Endothelial cell of umbilical vein (primary cell): ENCODE measurements around the gene CDH23. TPM values are rescaled to one million over a fixed set of nuclear protein-coding genes. Genes with fewer than 3 reads are reported as not detected.
A peak's percentile ranks its signal among the peaks of the same experiment; 100 is the strongest.

ENCODE experiments used
- BruUV-seq: library from RNA; stranded (reverse); fragments of 400-500 nt; replicated peaks from 2 replicates; lab custom pipeline; 2021; lab: Mats Ljungman, UMichigan
- CTCF ChIA-PET: fragments of 300-600, 350-600 bp; sonication (Branson Sonifier 250); formaldehyde crosslinking; loops from one replicate; lab custom pipeline; 2021; ENCODE audit warnings: antibody characterized with exemption, inconsistent platforms; lab: Charles Lee
- POLR2A ChIA-PET: fragments of 300-600, 350-600 bp; sonication (Branson Sonifier 250); formaldehyde crosslinking; loops from one replicate; lab custom pipeline; 2021; ENCODE audit warnings: antibody characterized with exemption, inconsistent platforms; lab: Charles Lee
- DNase-seq: peaks from one replicate; pipeline ENCODE4 v3.0.0-alpha.2; 2011; ENCODE audit warnings: low read depth, low spot score
- FAIRE-seq: peaks from 2 replicates; lab custom pipeline; 2011; peaks lifted over from hg19 to GRCh38; lab: Jason Lieb, UNC
- H2AFZ ChIP-seq: 2 replicates; pipeline ENCODE4 v1.6.0; 2012; ENCODE audit warnings: low read depth, low read length, control low read depth, inconsistent platforms
- H3K27ac ChIP-seq: 2 replicates; pipeline ENCODE4 v1.5.1; 2011; ENCODE audit warnings: low read depth, mild to moderate bottlenecking, control low read depth, low read length, moderate library complexity; ENCODE audit not compliant: insufficient read depth
- H3K27me3 ChIP-seq, 2 experiments: 2 replicates each; pipeline versions ENCODE4 v1.6.0 to v1.6.1; 2011; ENCODE audit warnings: low read length in 2 of 2, mixed read lengths in 1 of 2; ENCODE audit not compliant: control insufficient read depth in 2 of 2, insufficient read depth in 2 of 2
- H3K36me3 ChIP-seq, 2 experiments: 2 replicates in 1 of 2; 3 replicates in 1 of 2; pipeline ENCODE4 v1.5.1; 2011; ENCODE audit warnings: low read length in 2 of 2, mild to moderate bottlenecking in 1 of 2, moderate library complexity in 1 of 2; ENCODE audit not compliant: control insufficient read depth in 2 of 2, insufficient read depth in 2 of 2; ENCODE audit errors: extremely low read depth in 1 of 2
- H3K4me1 ChIP-seq: 3 replicates; pipeline ENCODE4 v1.5.1; 2011; ENCODE audit warnings: mild to moderate bottlenecking, low read length; ENCODE audit not compliant: control insufficient read depth, insufficient read depth; ENCODE audit errors: extremely low read depth
- H3K4me2 ChIP-seq: 2 replicates; pipeline ENCODE4 v1.6.1; 2011; ENCODE audit warnings: low read length, control low read depth, mixed read lengths; ENCODE audit not compliant: insufficient read depth
- H3K4me3 ChIP-seq, 3 experiments: fragments of 200-600 bp in 1 of 3; sonication (generic), shearing (Covaris generic) in 1 of 3; replicated peaks in 1 of 3; 2 replicates each; pipeline ENCODE4 v1.5.1; 2011 to 2016; ENCODE audit warnings: control low read depth in 3 of 3, low read length in 3 of 3, mild to moderate bottlenecking in 2 of 3, inconsistent platforms in 1 of 3, low read depth in 1 of 3, moderate library complexity in 1 of 3; ENCODE audit not compliant: insufficient read depth in 1 of 3
- H3K79me2 ChIP-seq: 2 replicates; pipeline ENCODE4 v1.6.0; 2012; ENCODE audit warnings: low read length, inconsistent platforms; ENCODE audit not compliant: control insufficient read depth, insufficient read depth
- H3K9ac ChIP-seq: replicated peaks from 2 replicates; pipeline ENCODE3; 2011; ENCODE audit warnings: low read length, control low read depth; ENCODE audit not compliant: insufficient read depth; ENCODE audit errors: extremely low read depth
- H3K9me1 ChIP-seq: replicated peaks from 3 replicates; pipeline ENCODE4 v1.6.0; 2011; ENCODE audit warnings: mild to moderate bottlenecking, low read length; ENCODE audit not compliant: control insufficient read depth, insufficient read depth; ENCODE audit errors: extremely low read depth
- H3K9me3 ChIP-seq: replicated peaks from 2 replicates; pipeline ENCODE4 v1.5.1; 2012; ENCODE audit warnings: low read length, inconsistent platforms; ENCODE audit not compliant: control insufficient read depth, insufficient read depth
- H4K20me1 ChIP-seq: replicated peaks from 2 replicates; pipeline ENCODE3; 2011; ENCODE audit warnings: mild to moderate bottlenecking, low read length; ENCODE audit not compliant: control insufficient read depth, insufficient read depth; ENCODE audit errors: extremely low read depth
- CTCF ChIP-seq, 2 donors: IDR thresholded peaks; 1 replicate in 1 of 2; 2 replicates in 1 of 2; pipeline ENCODE4 v1.5.1; 2011; ENCODE audit warnings: low read length in 2 of 2, mild to moderate bottlenecking in 2 of 2, moderate library complexity in 2 of 2, control low read depth in 1 of 2, inconsistent platforms in 1 of 2, low read depth in 1 of 2; ENCODE audit not compliant: insufficient read depth in 1 of 2; ENCODE audit errors: extremely low read depth in 1 of 2
- EZH2 ChIP-seq: IDR thresholded peaks from 2 replicates; pipeline ENCODE4 v1.6.1; 2012; ENCODE audit warnings: borderline replicate concordance, low read depth, mild to moderate bottlenecking, moderate library complexity, low read length, inconsistent platforms; ENCODE audit not compliant: severe bottlenecking
- FOS ChIP-seq: IDR thresholded peaks from 2 replicates; pipeline ENCODE4 v1.6.1; 2011; ENCODE audit warnings: mild to moderate bottlenecking, low read length, moderate library complexity, borderline replicate concordance; ENCODE audit not compliant: insufficient read depth
- GATA2 ChIP-seq: IDR thresholded peaks from 2 replicates; pipeline ENCODE4 v1.7.0; 2011; ENCODE audit warnings: low read depth, mild to moderate bottlenecking, moderate library complexity, mixed read lengths, low read length; ENCODE audit not compliant: insufficient read length, insufficient read depth
- JUN ChIP-seq: IDR thresholded peaks from 2 replicates; pipeline ENCODE4 v1.6.1; 2011; ENCODE audit warnings: borderline replicate concordance, low read depth; ENCODE audit not compliant: insufficient read length, insufficient read depth
- MAX ChIP-seq: IDR thresholded peaks from 2 replicates; pipeline ENCODE4 v1.6.1; 2011; ENCODE audit not compliant: insufficient read depth, insufficient read length
- MYC ChIP-seq: IDR thresholded peaks from one replicate; pipeline ENCODE4 v1.6.1; 2011; ENCODE audit warnings: mild to moderate bottlenecking, low read depth, low read length
- POLR2A ChIP-seq: IDR thresholded peaks from 2 replicates; pipeline ENCODE4 v1.6.1; 2012; ENCODE audit warnings: low read depth, mild to moderate bottlenecking, control low read depth, low read length
- POLR2AphosphoS5 ChIP-seq: IDR thresholded peaks from 2 replicates; pipeline ENCODE4 v1.6.1; 2012; ENCODE audit warnings: low read depth, mild to moderate bottlenecking, control low read depth, low read length, moderate library complexity; ENCODE audit not compliant: insufficient read depth
- dilution Hi-C: fragments of 300-500 bp; cut with MboI; formaldehyde crosslinking; loops from one replicate; pipeline ENCODE4 v1.15.0; 2019; ENCODE audit warnings: low sequenced_read_pairs; ENCODE audit not compliant: extremely low pct_ligation_motif_present
- intact Hi-C: fragments of 100-400 bp; cut with micrococcal nuclease; formaldehyde crosslinking; loops from one replicate; pipeline ENCODE4 v1.10.0; 2022
- polyA plus RNA-seq, 4 experiments: library from polyadenylated mRNA; depleted of rRNA in 3 of 4; stranded (reverse) in 3 of 4; unstranded in 1 of 4; fragments of >200 nt; gene quantifications; 2 replicates each; pipeline versions ENCODE4 v1.2.1 to v1.2.3, GENCODE V29; 2011 to 2012; ENCODE audit warnings: missing spikeins in 1 of 4
- total RNA-seq: library from RNA; stranded (reverse); gene quantifications from 2 replicates; pipeline ENCODE4 v1.2.3, GENCODE V29; 2021

CDH23 gene
- total and polyA plus RNA-seq, 2 donors (not counting 3 experiments of a cell fraction or from before 2014, with no cell fraction given), result not detected

DNA sequence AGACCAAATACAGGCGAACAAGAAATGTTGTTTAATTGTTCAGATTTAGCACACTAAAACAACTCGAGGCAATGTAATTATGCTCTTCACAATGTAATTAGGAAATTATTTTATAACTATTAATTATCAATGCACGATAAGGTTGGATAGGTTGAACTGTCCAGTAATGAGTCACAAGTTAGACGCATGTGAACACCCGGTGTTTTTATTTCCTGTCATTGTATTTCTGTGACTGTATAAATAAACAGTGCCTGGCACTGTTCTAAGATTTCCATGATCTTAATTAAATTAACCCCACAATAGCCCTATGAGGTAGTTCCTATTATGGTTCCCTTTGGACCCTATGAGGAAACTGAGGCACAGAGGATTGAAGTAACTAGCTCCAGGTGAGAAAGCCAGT, 296.7 kb downstream of the CDH23 start:
- TF ChIP-seq JUN (peak; percentile 97), GATA2 (peak; percentile 57), MYC (no peak), FOS (peak; percentile 88), POLR2A (no peak), MAX (no peak), POLR2AphosphoS5 (peak; percentile 78), EZH2 (no peak), CTCF (IDR thresholded peaks at IDR 0.05; ENCODE audit: extremely low read depth in 1 of 2, insufficient read depth in 1 of 2, low read depth in 1 of 2, low read length in 2 of 2) (no peak)
- dilution Hi-C loops, result no loop called here

More for the DNA sequence above, 296.7 kb downstream of the CDH23 start:
- H3K4me2 ChIP-seq, result peak overlapping the region; percentile 78
- ChIA-PET CTCF (interaction anchor here (1.0 to 5.2 kb wide), 5 partner anchors 8 to 80 kb away, joined by 3 to 33 read pairs (median 16); partner anchors contain the start of gene VSIR), POLR2A (interaction anchor here (1.3 kb wide), 1 partner anchor 15 kb away, joined by 3 read pairs; no protein-coding TSS in a partner anchor)
- FAIRE-seq (no peak), DNase-seq (peak; percentile 92)
- H3K79me2 ChIP-seq, result no peaks in the 10 kb centered on the region
- BruUV-seq, result no TSS peak
- no peaks in the 10 kb centered on the region for H3K36me3 ChIP-seq
- H3K4me3 ChIP-seq, result no peak overlapping the region
- H4K20me1 ChIP-seq, result no peaks in the 10 kb centered on the region
- intact Hi-C loops, result loop anchor here (1.0 kb wide), 1 partner anchor 374 kb away; the partner anchor contains the start of gene SLC29A3
- H3K4me1 ChIP-seq, result peaks cover 24% of the 10 kb centered on the region
- peak overlapping the region; percentile 34 for H3K9ac ChIP-seq
- no peaks in the 10 kb centered on the region for H3K9me1 ChIP-seq
- peak overlapping the region; percentile 81 for H3K27ac ChIP-seq
- peaks cover 2% of the 10 kb centered on the region for H3K9me3 ChIP-seq
- peaks cover 8 to 9% of the 10 kb centered on the region in 2 experiments for H3K27me3 ChIP-seq
- no peak overlapping the region for H2AFZ ChIP-seq
